ENCODE results near the gene CIRBP. TPM values are rescaled to one million over a fixed set of nuclear protein-coding genes. Genes with fewer than 3 reads are reported as not detected.

CIRBP gene
- total and polyA plus RNA-seq, 2 of the 13 experiments (the other 11 are each of a cell fraction or from before 2014, with no cell fraction given): 133 to 140 TPM

DNA sequence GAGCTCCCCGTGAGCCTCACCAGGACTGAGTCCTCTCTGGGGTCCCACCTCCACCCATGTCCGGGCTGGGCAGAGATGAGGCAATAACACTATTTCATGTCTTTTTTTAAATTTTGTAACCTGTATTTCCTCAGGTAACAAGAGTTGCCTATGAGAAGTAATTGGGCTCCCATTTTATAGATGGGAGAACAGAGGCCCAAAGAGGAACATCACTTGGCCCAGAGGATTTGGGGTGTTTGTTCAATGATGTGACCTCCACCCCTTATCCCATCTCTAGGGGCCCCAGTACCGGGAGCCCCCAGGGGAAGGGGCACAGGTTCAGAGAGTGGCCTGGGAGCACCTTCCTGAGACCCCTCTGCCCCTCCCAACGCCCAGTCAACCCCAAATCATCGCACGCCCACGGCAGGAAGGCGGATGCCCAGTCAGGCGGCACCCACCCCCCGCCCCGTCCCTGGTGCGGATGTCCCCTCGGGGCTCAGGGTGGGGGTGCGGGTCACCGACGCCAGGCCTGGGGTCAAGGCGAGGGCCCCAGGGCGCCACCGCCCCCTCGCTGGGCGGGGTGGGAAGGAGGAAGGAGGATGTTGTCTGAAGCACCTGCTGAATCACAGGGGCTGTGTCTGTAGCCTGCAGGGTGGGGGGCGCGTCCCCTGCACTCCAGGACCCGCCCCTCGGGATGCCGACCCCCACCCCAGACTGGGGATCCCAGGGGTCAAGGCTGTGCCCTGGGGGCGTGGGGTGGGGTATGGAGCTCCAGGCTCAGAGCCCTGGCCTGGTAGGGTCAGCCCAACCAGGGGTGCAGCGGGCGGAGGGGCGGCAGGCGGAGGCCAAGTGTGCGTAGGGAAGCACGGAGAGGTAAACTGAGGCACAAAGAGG is 9.0 kb upstream of the CIRBP start (continued):
- TF ChIP-seq ZBTB1 (CRISPR knock-in tag; IDR thresholded peaks at IDR 0.05; ENCODE audit: borderline replicate concordance) (no peak), XRCC5 (optimal IDR thresholded peaks at IDR 0.05; ENCODE audit: low read length) (no peak), ZNF546 (CRISPR knock-in tag; conservative IDR thresholded peaks at IDR 0.05) (no peak; the same call in 1 of the 2 replicates), BORCS8-MEF2B (CRISPR knock-in tag; IDR thresholded peaks at IDR 0.05) (no peak), ZNF264 (CRISPR knock-in tag; IDR thresholded peaks at IDR 0.05) (no peak), ZNF549 (CRISPR knock-in tag; IDR thresholded peaks at IDR 0.05) (no peak), ZNF878 (CRISPR knock-in tag; IDR thresholded peaks at IDR 0.05) (no peak), SSRP1 (CRISPR knock-in tag; IDR thresholded peaks at IDR 0.05) (0 out of 2 replicates have a peak, but pooled peaks have one; percentile 1), RBAK (CRISPR knock-in tag; IDR thresholded peaks at IDR 0.05) (no peak)
- TF ChIP-seq, protein P1, sequence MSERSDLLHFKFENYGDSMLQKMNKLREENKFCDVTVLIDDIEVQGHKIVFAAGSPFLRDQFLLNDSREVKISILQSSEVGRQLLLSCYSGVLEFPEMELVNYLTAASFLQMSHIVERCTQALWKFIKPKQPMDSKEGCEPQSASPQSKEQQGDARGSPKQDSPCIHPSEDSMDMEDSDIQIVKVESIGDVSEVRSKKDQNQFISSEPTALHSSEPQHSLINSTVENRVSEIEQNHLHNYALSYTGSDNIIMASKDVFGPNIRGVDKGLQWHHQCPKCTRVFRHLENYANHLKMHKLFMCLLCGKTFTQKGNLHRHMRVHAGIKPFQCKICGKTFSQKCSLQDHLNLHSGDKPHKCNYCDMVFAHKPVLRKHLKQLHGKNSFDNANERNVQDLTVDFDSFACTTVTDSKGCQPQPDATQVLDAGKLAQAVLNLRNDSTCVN (CRISPR knock-in tag; IDR thresholded peaks at IDR 0.05; ENCODE audit: borderline replicate concordance): no peak
- TF ChIP-seq, protein P2, sequence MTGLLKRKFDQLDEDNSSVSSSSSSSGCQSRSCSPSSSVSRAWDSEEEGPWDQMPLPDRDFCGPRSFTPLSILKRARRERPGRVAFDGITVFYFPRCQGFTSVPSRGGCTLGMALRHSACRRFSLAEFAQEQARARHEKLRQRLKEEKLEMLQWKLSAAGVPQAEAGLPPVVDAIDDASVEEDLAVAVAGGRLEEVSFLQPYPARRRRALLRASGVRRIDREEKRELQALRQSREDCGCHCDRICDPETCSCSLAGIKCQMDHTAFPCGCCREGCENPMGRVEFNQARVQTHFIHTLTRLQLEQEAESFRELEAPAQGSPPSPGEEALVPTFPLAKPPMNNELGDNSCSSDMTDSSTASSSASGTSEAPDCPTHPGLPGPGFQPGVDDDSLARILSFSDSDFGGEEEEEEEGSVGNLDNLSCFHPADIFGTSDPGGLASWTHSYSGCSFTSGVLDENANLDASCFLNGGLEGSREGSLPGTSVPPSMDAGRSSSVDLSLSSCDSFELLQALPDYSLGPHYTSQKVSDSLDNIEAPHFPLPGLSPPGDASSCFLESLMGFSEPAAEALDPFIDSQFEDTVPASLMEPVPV (CRISPR knock-in tag; IDR thresholded peaks at IDR 0.05): 0 out of 2 replicates have a peak, but pooled peaks have one; percentile 13
- TF ChIP-seq, protein P3, sequence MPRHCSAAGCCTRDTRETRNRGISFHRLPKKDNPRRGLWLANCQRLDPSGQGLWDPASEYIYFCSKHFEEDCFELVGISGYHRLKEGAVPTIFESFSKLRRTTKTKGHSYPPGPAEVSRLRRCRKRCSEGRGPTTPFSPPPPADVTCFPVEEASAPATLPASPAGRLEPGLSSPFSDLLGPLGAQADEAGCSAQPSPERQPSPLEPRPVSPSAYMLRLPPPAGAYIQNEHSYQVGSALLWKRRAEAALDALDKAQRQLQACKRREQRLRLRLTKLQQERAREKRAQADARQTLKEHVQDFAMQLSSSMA (CRISPR knock-in tag; IDR thresholded peaks at IDR 0.05): no peak
- TF ChIP-seq, protein P4, sequence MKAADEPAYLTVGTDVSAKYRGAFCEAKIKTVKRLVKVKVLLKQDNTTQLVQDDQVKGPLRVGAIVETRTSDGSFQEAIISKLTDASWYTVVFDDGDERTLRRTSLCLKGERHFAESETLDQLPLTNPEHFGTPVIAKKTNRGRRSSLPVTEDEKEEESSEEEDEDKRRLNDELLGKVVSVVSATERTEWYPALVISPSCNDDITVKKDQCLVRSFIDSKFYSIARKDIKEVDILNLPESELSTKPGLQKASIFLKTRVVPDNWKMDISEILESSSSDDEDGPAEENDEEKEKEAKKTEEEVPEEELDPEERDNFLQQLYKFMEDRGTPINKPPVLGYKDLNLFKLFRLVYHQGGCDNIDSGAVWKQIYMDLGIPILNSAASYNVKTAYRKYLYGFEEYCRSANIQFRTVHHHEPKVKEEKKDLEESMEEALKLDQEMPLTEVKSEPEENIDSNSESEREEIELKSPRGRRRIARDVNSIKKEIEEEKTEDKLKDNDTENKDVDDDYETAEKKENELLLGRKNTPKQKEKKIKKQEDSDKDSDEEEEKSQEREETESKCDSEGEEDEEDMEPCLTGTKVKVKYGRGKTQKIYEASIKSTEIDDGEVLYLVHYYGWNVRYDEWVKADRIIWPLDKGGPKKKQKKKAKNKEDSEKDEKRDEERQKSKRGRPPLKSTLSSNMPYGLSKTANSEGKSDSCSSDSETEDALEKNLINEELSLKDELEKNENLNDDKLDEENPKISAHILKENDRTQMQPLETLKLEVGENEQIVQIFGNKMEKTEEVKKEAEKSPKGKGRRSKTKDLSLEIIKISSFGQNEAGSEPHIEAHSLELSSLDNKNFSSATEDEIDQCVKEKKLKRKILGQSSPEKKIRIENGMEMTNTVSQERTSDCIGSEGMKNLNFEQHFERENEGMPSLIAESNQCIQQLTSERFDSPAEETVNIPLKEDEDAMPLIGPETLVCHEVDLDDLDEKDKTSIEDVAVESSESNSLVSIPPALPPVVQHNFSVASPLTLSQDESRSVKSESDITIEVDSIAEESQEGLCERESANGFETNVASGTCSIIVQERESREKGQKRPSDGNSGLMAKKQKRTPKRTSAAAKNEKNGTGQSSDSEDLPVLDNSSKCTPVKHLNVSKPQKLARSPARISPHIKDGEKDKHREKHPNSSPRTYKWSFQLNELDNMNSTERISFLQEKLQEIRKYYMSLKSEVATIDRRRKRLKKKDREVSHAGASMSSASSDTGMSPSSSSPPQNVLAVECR (CRISPR knock-in tag; IDR thresholded peaks at IDR 0.05; ENCODE audit: borderline replicate concordance): no peak
- TF ChIP-seq, protein P5, sequence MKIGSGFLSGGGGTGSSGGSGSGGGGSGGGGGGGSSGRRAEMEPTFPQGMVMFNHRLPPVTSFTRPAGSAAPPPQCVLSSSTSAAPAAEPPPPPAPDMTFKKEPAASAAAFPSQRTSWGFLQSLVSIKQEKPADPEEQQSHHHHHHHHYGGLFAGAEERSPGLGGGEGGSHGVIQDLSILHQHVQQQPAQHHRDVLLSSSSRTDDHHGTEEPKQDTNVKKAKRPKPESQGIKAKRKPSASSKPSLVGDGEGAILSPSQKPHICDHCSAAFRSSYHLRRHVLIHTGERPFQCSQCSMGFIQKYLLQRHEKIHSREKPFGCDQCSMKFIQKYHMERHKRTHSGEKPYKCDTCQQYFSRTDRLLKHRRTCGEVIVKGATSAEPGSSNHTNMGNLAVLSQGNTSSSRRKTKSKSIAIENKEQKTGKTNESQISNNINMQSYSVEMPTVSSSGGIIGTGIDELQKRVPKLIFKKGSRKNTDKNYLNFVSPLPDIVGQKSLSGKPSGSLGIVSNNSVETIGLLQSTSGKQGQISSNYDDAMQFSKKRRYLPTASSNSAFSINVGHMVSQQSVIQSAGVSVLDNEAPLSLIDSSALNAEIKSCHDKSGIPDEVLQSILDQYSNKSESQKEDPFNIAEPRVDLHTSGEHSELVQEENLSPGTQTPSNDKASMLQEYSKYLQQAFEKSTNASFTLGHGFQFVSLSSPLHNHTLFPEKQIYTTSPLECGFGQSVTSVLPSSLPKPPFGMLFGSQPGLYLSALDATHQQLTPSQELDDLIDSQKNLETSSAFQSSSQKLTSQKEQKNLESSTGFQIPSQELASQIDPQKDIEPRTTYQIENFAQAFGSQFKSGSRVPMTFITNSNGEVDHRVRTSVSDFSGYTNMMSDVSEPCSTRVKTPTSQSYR (CRISPR knock-in tag; IDR thresholded peaks at IDR 0.05; ENCODE audit: borderline replicate concordance): no peak; the same call in 1 of the 2 replicates
- TF ChIP-seq, protein P6, sequence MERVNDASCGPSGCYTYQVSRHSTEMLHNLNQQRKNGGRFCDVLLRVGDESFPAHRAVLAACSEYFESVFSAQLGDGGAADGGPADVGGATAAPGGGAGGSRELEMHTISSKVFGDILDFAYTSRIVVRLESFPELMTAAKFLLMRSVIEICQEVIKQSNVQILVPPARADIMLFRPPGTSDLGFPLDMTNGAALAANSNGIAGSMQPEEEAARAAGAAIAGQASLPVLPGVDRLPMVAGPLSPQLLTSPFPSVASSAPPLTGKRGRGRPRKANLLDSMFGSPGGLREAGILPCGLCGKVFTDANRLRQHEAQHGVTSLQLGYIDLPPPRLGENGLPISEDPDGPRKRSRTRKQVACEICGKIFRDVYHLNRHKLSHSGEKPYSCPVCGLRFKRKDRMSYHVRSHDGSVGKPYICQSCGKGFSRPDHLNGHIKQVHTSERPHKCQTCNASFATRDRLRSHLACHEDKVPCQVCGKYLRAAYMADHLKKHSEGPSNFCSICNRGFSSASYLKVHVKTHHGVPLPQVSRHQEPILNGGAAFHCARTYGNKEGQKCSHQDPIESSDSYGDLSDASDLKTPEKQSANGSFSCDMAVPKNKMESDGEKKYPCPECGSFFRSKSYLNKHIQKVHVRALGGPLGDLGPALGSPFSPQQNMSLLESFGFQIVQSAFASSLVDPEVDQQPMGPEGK (CRISPR knock-in tag; IDR thresholded peaks at IDR 0.05): peak; percentile 69; the same call in 1 of the 2 replicates

Data from HepG2 (cell line).